Hindlimb muscle (tissue), 1 donor: Measurements from ENCODE around the gene GOLM1. TPM values are rescaled to one million over a fixed set of nuclear protein-coding genes. Genes with fewer than 3 reads are reported as not detected.

Source experiments
- polyA plus RNA-seq: library from polyadenylated mRNA; unstranded; fragments of 120-200 nt; gene quantifications from one replicate; pipeline ENCODE4 v1.2.1, GENCODE V29; 2013; ENCODE audit not compliant: insufficient read length

GOLM1 gene
- polyA plus RNA-seq, 1 donor: 44.3 TPM

Other genes with a start within 250 kb of the GOLM1 start
- gene NAA35, start 158.4 kb downstream of the GOLM1 start, polyA plus RNA-seq: 20.7 TPM
- 0.22 TPM for gene C9orf153, start 160.1 kb upstream of the GOLM1 start, polyA plus RNA-seq
- 27.3 TPM for gene ISCA1, start 183.0 kb upstream of the GOLM1 start, polyA plus RNA-seq